Measurements from ENCODE around the gene CAPRIN2. TPM values are rescaled to one million over a fixed set of nuclear protein-coding genes. Genes with fewer than 3 reads are reported as not detected.
A peak's percentile ranks its signal among the peaks of the same experiment; 100 is the strongest.

The CAPRIN2 gene
- polyA plus RNA-seq, 2 of the 4 experiments (the other 2 are of a cell fraction): 24.2 to 26.2 TPM

DNA sequence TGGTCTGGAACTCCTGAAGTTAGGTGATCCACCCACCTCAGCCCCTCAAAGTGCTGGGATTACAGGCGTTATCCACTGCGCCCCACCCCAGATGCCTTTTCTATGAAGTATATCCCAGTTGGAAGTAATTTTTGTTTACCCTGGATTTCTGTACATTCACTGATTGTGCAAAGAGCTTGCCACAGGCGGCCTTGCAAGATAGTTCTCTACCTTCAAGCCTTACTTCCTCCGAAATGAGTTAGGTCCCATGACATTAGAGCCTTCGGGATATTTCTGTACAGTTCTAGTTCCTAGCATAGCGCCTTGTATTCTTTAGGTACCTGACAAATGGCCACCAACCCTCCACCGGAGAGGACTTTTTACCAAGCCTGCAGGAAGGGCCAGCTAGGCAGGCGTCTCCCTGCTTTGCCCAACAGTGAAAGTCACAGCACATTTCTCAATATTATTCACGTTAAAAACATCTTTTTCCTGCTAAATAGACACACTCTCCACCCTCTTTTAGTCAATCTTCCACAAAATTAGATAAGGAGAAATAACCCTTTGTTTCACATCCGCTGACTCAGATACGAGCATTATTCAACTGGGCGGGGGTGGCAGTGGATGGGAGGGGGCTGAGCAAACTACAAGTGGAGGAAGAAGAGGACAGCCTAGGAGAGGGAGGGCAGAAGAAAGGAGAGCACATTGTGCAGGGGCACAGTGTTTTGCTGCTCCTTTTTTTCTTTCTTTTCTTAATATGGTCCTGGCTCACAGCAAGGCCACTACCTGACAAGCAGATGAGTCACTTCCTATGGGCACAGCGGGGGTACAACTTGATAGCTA, 40.0 kb upstream of the CAPRIN2 start (continued):
- TF ChIP-seq, protein P1, sequence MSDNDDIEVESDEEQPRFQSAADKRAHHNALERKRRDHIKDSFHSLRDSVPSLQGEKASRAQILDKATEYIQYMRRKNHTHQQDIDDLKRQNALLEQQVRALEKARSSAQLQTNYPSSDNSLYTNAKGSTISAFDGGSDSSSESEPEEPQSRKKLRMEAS (IDR thresholded peaks at IDR 0.05): 0 out of 2 replicates have a peak, but pooled peaks have one; percentile 79
- TF ChIP-seq ZC3H11A (IDR thresholded peaks at IDR 0.05) (no peak), BHLHE40 (IDR thresholded peaks at IDR 0.05; ENCODE audit: low read depth, low read length) (no peak), CEBPB (IDR thresholded peaks at IDR 0.05) (peak; percentile 16 to 29), NFE2L2 (conservative IDR thresholded peaks at IDR 0.05; ENCODE audit: low read length) (no peak), JUN (IDR thresholded peaks at IDR 0.05) (peak in 1 of 2 experiments; percentile 62; a peak in 3 of 5 replicates), BCL3 (IDR thresholded peaks at IDR 0.05) (peak; percentile 6; the same call in 1 of the 3 replicates)
- TF ChIP-seq, protein P2, sequence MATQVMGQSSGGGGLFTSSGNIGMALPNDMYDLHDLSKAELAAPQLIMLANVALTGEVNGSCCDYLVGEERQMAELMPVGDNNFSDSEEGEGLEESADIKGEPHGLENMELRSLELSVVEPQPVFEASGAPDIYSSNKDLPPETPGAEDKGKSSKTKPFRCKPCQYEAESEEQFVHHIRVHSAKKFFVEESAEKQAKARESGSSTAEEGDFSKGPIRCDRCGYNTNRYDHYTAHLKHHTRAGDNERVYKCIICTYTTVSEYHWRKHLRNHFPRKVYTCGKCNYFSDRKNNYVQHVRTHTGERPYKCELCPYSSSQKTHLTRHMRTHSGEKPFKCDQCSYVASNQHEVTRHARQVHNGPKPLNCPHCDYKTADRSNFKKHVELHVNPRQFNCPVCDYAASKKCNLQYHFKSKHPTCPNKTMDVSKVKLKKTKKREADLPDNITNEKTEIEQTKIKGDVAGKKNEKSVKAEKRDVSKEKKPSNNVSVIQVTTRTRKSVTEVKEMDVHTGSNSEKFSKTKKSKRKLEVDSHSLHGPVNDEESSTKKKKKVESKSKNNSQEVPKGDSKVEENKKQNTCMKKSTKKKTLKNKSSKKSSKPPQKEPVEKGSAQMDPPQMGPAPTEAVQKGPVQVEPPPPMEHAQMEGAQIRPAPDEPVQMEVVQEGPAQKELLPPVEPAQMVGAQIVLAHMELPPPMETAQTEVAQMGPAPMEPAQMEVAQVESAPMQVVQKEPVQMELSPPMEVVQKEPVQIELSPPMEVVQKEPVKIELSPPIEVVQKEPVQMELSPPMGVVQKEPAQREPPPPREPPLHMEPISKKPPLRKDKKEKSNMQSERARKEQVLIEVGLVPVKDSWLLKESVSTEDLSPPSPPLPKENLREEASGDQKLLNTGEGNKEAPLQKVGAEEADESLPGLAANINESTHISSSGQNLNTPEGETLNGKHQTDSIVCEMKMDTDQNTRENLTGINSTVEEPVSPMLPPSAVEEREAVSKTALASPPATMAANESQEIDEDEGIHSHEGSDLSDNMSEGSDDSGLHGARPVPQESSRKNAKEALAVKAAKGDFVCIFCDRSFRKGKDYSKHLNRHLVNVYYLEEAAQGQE (IDR thresholded peaks at IDR 0.05): no peak
- TF ChIP-seq, protein P3, sequence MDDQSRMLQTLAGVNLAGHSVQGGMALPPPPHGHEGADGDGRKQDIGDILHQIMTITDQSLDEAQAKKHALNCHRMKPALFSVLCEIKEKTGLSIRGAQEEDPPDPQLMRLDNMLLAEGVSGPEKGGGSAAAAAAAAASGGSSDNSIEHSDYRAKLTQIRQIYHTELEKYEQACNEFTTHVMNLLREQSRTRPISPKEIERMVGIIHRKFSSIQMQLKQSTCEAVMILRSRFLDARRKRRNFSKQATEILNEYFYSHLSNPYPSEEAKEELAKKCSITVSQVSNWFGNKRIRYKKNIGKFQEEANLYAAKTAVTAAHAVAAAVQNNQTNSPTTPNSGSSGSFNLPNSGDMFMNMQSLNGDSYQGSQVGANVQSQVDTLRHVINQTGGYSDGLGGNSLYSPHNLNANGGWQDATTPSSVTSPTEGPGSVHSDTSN (IDR thresholded peaks at IDR 0.05): 0 out of 2 replicates have a peak, but pooled peaks have one; percentile 50

DNA sequence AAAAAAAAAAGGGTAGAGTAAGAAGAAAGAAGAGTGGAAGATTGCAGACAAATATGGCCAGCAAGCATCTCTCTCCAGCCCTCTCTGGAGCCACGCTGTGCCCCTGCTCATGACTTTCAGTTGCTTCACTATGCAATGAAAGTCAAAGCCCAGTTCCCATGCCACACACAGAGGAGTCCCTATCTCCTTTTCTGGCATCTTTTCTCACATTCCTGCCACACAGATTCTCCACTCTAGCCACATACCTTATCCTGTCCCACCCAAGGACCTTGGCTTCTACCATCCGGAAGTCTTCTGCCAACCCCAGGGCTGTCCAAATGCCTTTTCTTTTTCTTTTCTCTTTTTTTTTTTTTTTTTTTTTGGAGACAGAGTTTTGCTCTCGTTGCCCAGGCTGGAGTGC, 39.3 kb upstream of the CAPRIN2 start:
- no peaks in the 10 kb centered on the region for H3K9me3 ChIP-seq
- ATAC-seq (no peak), FAIRE-seq (no peak), DNase-seq (ENCODE audit: low read depth in 1 of 2, low spot score in 1 of 2) (no peak)
- no peak overlapping the region; the same call in 2 of the 3 replicates for H3K4me3 ChIP-seq
- ChIA-PET POLR2A (interaction anchor here (2.4 to 3.8 kb wide), 3 partner anchors 39 to 98 kb away, joined by 12 to 90 read pairs (median 13); partner anchors contain the start of genes CAPRIN2 and IPO8), CTCF (interaction anchor here (0.6 to 1.2 kb wide), 3 partner anchors 27 to 1252 kb away, joined by 3 to 4 read pairs (median 3); no protein-coding TSS in a partner anchor)
- 96% methylated on average over 3 of the region's 3 CpGs for WGBS (ENCODE audit: missing lambda C conversion rate)
- peak overlapping the region; percentile 88 for H3K4me2 ChIP-seq
- peak overlapping the region; percentile 97 to 100 for H3K27ac ChIP-seq
- TF ChIP-seq HOXA7 (CRISPR knock-in tag; IDR thresholded peaks at IDR 0.05): no peak
- TF ChIP-seq, protein P4, sequence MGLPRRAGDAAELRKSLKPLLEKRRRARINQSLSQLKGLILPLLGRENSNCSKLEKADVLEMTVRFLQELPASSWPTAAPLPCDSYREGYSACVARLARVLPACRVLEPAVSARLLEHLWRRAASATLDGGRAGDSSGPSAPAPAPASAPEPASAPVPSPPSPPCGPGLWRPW (IDR thresholded peaks at IDR 0.05): no peak
- no peak for TF ChIP-seq KDM5A (IDR thresholded peaks at IDR 0.05)
- no peak for TF ChIP-seq CHD4 (IDR thresholded peaks at IDR 0.05; ENCODE audit: borderline replicate concordance)
- no peak for TF ChIP-seq ZSCAN20 (CRISPR knock-in tag; IDR thresholded peaks at IDR 0.05)
- peaks cover 45% of the 10 kb centered on the region for H3K4me1 ChIP-seq

Data from A549 (cell line).